HG03571 (cell line): Measurements from ENCODE around the gene MGST1.
"Not testable (repeated sequence)": the region's sequence is repeated elsewhere in the genome, so short reads cannot be mapped to it uniquely, and the experiment has no call there.

ENCODE experiments used
- ATAC-seq: cut with Tn5 transposase; IDR thresholded peaks from one replicate; pipeline ENCODE4 v1.9.1; 2021; ENCODE audit not compliant: unreplicated experiment

The MGST1 gene

DNA sequence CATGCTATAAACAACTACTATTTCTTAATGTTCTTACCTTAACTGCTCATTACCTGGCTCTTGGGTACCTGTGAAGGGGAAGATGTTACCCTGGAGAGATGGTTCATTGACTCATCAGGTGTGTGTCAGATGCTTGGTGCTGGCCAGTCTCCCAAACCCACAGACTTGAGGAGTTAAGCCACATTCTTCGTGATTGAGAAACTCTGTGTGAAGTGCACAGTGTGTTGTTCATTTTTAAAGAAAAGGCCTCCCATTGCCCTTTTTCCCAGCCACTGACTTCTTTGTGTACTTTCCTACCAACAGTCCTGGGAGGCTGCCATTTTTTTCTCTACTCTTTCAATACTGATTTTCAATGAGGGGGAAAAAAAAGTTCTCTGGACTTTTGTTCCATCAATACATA lies 3.2 kb downstream of the MGST1 start:
- no peak for ATAC-seq

DNA sequence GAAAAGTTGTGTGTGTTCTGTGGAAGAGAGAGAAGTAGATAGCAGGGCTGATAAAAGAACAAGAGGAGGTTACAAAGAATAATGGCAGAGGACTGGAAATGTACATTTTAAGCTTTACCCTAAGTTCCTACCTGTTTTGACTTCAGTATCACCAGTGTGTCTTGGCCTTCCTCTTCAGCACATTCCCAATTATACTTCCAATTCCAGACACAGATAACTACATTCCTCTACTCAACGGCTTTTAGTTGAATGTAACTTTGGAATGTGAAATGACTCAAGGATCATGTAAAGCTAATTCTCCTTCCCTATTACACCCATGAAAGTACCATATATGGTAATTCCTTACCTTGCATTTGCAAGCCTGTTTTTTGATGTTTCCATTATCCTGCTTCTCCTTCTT lies 5.0 kb downstream of the MGST1 start:
- ATAC-seq = no peak

DNA sequence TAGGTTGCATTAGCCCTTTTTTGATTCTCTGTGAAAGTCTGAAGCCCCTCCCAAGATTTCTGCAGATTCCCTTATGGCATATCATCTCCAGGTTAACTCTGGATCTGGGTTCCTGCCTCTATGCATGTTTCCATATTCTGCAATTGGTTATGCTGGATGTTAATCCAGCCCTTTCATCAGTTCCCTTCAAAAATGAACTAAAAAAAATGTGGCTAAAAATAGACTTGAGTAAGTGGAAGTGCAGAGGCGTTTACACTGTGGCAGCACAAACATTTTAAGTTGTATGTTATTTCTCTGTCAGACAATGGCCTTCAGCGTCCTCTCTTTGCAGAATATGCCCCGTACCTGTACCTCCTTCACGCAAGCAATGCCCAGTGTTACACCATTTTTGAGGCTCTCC lies 11.4 kb downstream of the MGST1 start:
- ATAC-seq = no peak

DNA sequence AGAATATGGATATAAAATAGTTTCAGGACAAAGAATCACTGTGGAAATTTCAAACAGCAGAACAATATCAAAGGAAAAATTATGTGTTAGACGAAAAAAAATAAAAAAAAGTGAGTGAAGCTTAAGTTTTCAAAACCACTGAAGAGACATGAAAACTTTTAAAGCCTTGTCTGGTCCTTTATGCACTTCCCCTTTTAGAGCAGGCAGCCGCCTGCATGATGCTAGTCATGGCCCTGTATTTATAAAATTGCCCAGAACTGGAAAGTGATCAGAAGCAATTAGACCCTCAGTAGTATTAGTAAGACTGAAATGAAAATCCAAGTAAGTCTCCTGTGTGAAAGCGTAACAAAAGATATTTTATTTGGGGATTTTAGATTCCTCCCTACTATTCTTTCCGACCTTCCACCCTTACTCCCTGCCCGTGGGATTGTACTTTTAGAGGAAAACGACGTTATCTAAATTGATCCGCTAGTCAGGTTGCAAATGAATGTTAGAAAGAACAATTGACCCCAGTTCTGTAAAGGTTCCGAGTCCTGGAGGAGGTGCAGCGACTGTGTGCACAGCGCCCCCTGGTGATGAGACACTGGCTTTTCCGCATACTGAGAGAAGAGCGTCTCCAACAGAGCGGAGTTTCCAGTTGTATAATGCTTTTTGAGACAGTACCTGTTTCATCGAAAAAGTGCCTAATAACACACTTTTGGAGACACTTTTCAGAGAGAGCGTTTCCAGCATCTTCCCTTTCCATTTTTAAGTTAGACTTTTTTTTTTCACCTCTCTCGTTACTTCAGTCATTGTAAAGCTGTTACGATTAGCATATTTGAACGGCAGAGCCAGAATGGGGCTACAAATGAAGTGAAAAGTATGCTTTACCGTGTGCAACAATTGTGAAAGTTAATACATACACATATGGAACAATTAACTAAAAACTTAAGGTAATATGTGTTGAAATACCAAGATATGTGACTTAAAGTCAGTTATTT lies 12.4 kb downstream of the MGST1 start:
- no peak for ATAC-seq

DNA sequence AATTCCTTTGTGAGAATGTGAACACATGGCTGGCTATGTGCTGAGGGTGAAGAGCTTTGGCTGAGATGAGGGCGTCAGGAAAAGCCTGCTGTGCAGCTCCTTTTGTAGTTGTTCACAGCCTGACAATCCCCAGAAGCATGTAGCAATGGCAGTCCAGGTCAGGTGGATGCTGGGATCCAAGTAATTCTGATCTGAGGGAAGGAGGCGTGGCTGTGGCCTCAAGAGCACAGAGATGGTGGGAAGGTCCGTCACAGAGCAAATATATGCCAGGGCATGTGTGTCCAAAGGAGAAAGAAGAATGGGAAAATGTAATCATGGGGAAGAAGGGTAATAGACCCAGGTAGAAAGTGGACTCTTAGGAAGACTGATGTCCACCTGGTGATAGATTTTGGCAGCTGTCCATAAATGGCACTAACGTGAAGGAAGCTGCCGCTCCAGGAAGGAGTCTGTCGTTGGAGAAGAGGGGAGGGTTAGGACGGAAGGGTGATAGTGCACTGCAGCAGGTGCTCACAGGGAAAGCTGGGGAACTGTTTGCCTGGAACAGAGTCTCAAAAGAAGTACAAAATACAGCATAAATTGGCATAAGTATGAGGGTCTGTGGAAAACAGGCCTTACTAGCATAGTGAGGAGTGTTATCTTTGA lies 13.8 kb downstream of the MGST1 start:
- ATAC-seq = no peak

DNA sequence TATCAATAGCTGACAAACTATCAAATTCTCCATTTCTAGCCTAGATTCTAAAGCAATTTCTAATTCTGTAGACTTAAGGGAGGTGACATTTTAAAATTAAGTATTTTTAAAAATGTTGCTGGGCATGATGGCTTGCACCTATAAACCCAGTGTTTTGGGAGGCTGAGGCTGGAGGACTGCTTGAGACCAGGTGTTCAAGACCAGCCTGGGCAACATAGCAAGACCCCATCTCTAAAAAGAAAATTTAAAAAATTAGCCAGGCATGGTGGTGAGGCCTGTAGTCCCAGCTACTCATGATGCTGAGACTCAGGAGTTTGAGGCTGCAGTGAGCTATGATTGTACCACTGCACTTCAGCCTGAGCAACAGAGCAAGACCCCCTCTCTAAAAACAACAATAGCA lies 15.1 kb downstream of the MGST1 start:
- ATAC-seq = no peak

DNA sequence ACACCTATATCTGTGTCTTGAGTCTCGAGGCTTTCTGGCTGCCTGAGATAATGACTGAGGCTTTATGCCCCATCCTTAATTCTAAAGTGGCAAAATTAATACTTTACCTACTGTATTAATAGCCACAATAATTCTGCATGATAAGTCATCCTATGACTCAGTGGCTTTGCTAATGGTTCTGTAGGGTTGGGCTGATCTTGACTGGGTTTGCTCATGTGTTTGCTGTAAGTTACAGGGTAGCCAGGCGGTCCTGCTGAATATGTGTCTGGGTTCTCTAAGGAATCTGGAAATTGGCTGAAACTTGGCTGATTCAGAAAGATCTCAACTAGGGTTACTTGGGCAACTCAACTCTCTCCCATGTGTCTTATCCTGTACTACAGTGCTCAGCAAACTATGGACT lies 21.7 kb downstream of the MGST1 start:
- no peak for ATAC-seq

DNA sequence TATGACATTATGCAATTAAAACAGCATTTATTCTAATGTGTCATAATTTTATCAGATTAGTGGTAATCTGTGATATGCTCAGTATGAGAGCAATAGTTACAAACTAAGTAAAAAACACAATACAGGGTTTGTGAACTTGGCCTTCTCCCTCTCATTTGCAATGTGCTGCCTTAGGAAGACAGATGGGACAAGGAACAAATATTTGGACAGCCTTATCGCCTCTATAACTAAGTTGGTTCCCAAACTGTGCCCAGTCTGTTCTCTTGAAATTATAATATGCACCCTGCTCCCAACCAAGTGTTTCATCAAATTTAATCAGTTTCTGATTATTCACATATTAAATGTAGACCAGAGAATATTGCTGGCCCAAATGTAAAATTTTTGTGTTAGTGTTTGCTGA lies 22.7 kb downstream of the MGST1 start:
- no peak for ATAC-seq

DNA sequence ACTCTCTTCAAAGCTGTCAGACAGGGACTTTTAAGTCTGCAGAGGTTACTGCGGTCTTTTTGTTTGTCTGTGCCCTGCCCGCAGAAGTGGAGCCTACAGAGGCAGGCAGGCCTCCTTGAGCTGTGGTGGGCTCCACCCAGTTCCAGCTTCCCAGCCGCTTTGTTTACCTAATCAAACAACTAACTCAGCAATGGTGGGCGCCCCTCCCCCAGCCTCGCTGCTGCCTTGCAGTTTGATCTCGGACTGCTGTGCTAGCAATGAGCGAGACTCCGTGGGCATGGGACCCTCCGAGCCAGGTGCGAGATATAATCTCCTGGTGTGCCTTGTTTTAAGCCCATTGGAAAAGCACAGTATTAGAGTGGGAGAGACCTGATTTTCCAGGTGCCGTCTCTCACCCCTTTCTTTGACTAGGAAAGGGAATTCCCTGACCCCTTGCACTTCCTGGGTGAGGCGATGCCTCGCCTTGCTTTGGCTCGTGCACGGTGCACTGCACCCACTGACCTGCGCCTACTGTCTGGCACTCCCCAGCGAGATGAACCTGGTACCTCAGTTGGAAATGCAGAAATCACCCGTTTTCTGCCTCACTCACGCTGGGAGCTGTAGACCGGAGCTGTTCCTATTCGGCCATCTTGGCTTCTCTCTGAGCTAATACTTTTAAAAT lies 35.3 kb downstream of the MGST1 start:
- not testable (repeated sequence) for ATAC-seq

DNA sequence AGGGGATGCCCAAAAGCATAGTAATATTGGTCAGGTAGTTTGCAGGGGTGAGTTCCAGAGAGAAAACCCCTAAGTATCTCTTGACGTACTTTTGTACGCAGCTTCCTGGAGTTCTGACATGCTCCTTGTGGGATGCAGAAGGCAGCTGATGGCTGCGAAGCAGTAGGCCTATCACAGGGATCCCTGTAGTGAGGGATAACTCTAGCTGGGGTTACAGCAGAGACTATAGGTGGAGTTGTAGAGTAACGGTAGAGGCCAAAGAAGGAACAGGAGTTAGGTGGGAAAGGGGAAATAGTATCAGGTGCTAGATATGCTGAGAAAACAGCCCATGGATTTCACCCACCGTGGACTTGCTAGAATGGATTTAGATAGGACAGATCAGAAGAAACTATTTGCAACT lies 37.3 kb downstream of the MGST1 start:
- no peak for ATAC-seq

DNA sequence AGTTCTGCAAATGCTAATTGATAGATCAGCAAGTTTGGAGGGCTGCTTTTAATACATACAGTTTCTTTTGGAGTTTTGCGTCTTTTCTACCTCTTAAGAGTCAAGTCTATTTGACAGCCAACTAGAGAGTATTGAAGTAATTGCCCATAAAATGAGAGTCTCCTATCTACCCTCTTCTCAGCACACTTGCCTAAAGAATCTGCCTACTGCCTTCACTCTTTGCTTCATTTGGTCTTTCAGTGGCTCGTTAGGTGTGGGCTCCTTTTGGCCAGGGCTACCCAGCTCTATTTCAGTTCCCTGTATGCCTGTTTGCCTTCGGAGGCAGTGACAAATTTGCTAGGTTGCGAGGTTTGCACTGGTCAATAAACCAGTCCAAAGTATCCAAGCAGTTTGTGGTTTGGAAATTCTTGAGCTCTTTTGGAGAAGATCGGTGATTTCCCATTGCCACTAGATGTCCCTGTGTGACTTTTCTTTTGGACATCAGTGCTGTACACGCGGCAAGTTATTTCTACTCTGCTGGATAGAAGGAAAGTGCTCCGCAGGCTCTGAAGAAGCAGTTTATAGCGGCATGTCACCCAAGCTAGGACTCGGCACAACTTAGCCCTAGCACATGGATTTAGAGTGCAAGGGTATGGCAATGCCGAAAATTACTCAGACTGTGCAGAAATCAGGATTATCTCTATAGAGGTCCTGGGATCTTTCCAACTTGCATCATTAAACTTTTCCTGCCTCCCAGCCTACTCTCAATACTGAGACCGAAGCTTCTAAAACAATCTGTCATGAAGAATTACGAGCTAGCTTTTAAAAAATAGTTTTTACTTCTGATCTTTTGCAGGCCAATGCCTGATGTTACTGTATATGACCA lies 38.6 kb downstream of the MGST1 start:
- ATAC-seq = no peak

DNA sequence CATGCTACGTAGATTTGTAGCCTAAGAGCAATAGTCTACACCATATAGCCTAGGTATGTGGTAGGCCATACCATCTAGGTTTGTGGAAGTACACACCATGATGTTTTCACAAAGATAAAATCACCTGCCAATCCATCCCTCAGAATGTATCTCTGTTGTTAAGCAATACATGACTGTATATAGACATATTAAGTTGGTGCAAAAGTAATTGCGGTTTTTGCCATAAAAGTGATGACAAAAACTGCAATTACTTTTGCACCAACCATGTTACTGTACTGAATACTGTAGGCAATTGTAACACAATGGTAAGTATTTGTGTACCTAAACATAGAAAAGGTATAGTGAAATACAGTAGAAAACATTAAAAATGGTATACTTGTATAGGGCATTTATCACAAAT lies 40.5 kb downstream of the MGST1 start:
- no peak for ATAC-seq

DNA sequence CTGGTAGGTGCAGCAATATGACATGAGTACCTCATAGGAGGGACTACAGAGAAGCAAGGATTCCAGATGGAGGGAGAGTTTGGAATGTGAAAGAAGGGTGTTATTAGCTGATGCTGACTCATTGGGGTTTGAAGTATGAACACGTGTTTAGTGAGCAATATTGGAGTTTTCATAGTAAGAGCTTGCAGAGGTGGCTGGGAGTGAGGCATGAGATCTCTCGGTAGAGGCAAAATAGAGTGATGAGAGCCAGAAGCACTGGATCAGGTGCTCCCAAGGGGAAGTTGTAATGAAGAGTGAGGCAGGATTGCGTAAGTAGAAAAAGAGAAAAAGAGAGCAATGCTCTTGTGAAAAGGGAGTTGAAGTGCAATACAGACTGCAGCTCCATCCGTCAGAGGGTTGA lies 42.1 kb downstream of the MGST1 start:
- ATAC-seq = no peak

DNA sequence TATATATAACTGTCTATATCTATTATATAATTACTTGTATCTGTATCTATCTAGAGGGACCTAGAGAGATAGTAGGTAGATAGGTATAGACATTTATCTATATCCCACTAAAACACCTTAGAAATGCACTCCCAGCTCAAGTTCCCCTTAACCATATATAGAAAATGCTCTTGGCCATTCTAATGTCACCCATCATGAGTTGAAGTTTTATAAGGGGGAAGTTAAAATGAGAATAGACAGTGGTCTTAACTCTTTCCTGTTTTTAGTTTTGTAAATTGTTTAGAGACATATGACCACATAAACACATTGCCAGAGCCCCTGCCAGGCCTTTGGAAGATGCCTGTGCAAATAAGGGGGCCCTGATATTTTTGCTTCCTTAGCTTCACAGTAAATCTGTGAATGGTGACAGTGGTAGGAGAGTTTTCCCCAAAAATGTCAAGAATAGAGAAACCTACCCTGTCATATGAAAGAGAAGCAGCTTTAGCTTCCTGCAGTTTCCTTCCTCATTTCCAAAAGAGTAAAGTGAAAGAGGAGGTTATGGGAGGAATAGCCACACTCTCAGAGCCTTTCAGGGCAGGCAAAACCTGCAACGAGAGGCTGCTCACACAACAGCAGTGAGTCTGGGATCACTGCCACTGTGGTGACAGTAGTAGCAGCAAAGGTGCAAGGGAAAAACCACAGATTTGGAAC lies 45.5 kb downstream of the MGST1 start:
- no peak for ATAC-seq

DNA sequence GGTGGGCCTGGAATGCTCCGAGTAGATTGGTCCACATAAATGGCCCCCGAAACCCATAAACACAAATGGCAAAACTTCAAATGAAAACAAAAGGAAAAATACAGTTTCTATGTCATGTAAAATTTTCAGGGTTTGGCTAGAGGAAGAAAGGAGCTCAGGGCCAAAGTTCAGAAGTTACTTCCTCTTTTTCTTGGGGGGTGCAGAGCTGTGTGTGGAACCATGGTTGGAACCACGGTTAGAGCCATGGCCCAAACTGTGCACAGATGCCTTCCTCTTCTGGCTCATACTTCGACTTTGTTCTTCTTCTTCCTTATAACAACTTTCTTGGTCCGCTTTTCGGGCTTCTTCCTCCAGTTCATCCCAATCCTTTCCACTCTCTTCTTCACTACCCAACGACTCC lies 51.7 kb downstream of the MGST1 start:
- no peak for ATAC-seq

DNA sequence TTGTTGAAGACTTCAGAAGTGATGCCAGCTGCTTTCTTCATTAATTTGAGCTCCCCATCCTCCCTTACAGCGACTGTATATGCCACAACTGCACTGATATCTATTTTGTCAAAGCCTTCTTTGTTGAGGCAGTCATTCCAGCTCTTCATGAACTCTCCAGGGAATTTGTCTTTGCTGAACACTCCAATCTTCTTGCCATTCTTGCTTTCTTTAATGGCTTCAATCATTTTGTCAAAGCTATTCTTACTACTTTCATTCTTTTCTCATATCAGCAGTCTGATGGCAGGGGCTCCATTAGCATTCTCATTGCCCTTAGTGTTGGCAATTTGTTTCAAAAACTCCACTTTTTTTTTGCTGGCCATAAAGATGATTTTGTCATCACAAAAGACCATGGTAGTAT lies 54.4 kb downstream of the MGST1 start:
- ATAC-seq = not testable (repeated sequence)

DNA sequence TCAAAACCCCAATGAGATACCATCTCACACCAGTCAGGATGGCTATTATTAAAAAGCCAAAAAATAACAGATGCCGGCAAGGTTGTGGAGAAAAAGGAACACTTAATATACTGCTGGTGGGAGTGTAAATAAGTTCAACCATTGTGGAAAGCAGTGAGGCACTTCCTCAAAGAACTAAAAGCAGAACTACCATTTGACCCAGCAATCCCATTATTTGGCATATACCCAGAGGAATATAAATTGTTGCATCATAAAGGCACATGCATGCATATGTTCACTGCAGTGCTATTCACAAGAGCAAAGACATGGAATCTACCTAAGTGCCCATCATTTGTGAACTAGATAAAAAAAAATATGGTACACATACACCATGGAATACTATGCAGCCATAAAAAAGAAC lies 59.9 kb downstream of the MGST1 start:
- no peak for ATAC-seq
